GM23338 (cell line): ENCODE data around the gene BTN1A1.
"Not testable (repeated sequence)": the region's sequence is repeated elsewhere in the genome, so short reads cannot be mapped to it uniquely, and the experiment has no call there.

Source experiments
- CREB1 ChIP-seq: fragments of 250-450 bp; sonication (Bioruptor Pico); IDR thresholded peaks from 2 replicates; pipeline ENCODE4 v1.5.0; 2020; ENCODE audit warnings: low read depth, mild to moderate bottlenecking, moderate library complexity
- EZH2 ChIP-seq: fragments of 200-600 bp; sonication (generic); IDR thresholded peaks from one replicate; pipeline ENCODE4 v1.8.0; 2017; ENCODE audit warnings: antibody characterized with exemption, mild to moderate bottlenecking, low read depth; ENCODE audit not compliant: unreplicated experiment
- EZH2phosphoT487 ChIP-seq: fragments of 200-600 bp; sonication (generic); IDR thresholded peaks from one replicate; pipeline ENCODE4 v1.8.1; 2018; ENCODE audit warnings: antibody characterized with exemption; ENCODE audit not compliant: unreplicated experiment
- JUNB ChIP-seq: IDR thresholded peaks from one replicate; pipeline ENCODE4 v1.6.1; 2016; ENCODE audit warnings: antibody characterized with exemption; ENCODE audit not compliant: unreplicated experiment
- NANOG ChIP-seq: IDR thresholded peaks from 2 replicates; pipeline ENCODE4 v1.6.1; 2016; ENCODE audit warnings: antibody characterized with exemption, borderline replicate concordance
- POLR2AphosphoS5 ChIP-seq: IDR thresholded peaks from 2 replicates; pipeline ENCODE4 v1.6.1; 2016; ENCODE audit warnings: antibody characterized with exemption, low read depth
- STAT1 ChIP-seq: IDR thresholded peaks from one replicate; pipeline ENCODE4 v1.6.1; 2016; ENCODE audit warnings: antibody characterized with exemption; ENCODE audit not compliant: unreplicated experiment
- ZNF114 ChIP-seq: fragments of 250-450 bp; sonication (Bioruptor Pico); IDR thresholded peaks from 2 replicates; pipeline ENCODE4 v1.5.0; 2020; ENCODE audit warnings: mild to moderate bottlenecking, moderate library complexity
- ZNF331 ChIP-seq: fragments of 250-450 bp; sonication (Bioruptor Pico); IDR thresholded peaks from 2 replicates; pipeline ENCODE4 v1.5.0; 2020; ENCODE audit warnings: low read depth, mild to moderate bottlenecking, moderate library complexity
- TF ChIP-seq, protein P1 (sequence below), 2 experiments: fragments of 200-600 bp in 1 of 2; sonication (generic) in 1 of 2; conservative IDR thresholded peaks; 2 replicates each; pipeline versions ENCODE4 v1.5.1 to v1.6.1; 2016 to 2017; ENCODE audit warnings: antibody characterized with exemption in 2 of 2, low read depth in 2 of 2, mild to moderate bottlenecking in 2 of 2, moderate library complexity in 1 of 2
- TF ChIP-seq, protein P2 (sequence below): IDR thresholded peaks from one replicate; pipeline ENCODE4 v1.6.1; 2018; ENCODE audit warnings: antibody characterized with exemption; ENCODE audit not compliant: unreplicated experiment
- TF ChIP-seq, protein P3 (sequence below): IDR thresholded peaks from 2 replicates; pipeline ENCODE4 v1.6.1; 2016; ENCODE audit warnings: antibody characterized with exemption
- TF ChIP-seq, protein P4 (sequence below): fragments of 250-450 bp; sonication (Bioruptor Pico); IDR thresholded peaks from 2 replicates; pipeline ENCODE4 v1.5.0; 2020; ENCODE audit warnings: mild to moderate bottlenecking, moderate library complexity

DNA sequence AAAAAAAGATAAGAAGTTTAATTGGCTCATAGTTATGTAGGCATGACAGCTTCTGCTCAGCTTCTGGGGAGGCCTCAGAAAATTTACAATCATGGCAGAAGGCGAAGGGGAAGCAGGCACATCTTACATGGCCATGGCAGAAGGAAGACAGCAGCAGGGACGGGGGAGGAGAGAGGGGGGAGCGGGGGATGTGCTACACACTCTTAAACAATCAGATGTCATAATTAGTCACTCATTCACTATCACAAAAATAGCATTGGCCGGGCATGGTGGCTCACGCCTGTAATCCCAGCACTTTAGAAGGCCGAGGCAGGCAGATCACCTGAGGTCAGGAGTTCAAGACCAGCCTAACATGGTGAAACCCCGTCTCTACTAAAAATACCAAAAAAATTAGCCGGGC is 10.9 kb downstream of the BTN1A1 start:
- TF ChIP-seq ZNF331 (CRISPR knock-in tag); POLR2AphosphoS5; EZH2phosphoT487; NANOG; EZH2; JUNB; CREB1 (CRISPR knock-in tag); STAT1; ZNF114 (CRISPR knock-in tag): not testable (repeated sequence)
- TF ChIP-seq, protein P1, sequence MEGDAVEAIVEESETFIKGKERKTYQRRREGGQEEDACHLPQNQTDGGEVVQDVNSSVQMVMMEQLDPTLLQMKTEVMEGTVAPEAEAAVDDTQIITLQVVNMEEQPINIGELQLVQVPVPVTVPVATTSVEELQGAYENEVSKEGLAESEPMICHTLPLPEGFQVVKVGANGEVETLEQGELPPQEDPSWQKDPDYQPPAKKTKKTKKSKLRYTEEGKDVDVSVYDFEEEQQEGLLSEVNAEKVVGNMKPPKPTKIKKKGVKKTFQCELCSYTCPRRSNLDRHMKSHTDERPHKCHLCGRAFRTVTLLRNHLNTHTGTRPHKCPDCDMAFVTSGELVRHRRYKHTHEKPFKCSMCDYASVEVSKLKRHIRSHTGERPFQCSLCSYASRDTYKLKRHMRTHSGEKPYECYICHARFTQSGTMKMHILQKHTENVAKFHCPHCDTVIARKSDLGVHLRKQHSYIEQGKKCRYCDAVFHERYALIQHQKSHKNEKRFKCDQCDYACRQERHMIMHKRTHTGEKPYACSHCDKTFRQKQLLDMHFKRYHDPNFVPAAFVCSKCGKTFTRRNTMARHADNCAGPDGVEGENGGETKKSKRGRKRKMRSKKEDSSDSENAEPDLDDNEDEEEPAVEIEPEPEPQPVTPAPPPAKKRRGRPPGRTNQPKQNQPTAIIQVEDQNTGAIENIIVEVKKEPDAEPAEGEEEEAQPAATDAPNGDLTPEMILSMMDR (conservative IDR thresholded peaks at IDR 0.05; ENCODE audit: low read depth in 2 of 2), result not testable (repeated sequence)
- TF ChIP-seq, protein P2, sequence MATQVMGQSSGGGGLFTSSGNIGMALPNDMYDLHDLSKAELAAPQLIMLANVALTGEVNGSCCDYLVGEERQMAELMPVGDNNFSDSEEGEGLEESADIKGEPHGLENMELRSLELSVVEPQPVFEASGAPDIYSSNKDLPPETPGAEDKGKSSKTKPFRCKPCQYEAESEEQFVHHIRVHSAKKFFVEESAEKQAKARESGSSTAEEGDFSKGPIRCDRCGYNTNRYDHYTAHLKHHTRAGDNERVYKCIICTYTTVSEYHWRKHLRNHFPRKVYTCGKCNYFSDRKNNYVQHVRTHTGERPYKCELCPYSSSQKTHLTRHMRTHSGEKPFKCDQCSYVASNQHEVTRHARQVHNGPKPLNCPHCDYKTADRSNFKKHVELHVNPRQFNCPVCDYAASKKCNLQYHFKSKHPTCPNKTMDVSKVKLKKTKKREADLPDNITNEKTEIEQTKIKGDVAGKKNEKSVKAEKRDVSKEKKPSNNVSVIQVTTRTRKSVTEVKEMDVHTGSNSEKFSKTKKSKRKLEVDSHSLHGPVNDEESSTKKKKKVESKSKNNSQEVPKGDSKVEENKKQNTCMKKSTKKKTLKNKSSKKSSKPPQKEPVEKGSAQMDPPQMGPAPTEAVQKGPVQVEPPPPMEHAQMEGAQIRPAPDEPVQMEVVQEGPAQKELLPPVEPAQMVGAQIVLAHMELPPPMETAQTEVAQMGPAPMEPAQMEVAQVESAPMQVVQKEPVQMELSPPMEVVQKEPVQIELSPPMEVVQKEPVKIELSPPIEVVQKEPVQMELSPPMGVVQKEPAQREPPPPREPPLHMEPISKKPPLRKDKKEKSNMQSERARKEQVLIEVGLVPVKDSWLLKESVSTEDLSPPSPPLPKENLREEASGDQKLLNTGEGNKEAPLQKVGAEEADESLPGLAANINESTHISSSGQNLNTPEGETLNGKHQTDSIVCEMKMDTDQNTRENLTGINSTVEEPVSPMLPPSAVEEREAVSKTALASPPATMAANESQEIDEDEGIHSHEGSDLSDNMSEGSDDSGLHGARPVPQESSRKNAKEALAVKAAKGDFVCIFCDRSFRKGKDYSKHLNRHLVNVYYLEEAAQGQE, result not testable (repeated sequence)
- TF ChIP-seq, protein P3, sequence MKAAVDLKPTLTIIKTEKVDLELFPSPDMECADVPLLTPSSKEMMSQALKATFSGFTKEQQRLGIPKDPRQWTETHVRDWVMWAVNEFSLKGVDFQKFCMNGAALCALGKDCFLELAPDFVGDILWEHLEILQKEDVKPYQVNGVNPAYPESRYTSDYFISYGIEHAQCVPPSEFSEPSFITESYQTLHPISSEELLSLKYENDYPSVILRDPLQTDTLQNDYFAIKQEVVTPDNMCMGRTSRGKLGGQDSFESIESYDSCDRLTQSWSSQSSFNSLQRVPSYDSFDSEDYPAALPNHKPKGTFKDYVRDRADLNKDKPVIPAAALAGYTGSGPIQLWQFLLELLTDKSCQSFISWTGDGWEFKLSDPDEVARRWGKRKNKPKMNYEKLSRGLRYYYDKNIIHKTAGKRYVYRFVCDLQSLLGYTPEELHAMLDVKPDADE, result not testable (repeated sequence)
- TF ChIP-seq, protein P4, sequence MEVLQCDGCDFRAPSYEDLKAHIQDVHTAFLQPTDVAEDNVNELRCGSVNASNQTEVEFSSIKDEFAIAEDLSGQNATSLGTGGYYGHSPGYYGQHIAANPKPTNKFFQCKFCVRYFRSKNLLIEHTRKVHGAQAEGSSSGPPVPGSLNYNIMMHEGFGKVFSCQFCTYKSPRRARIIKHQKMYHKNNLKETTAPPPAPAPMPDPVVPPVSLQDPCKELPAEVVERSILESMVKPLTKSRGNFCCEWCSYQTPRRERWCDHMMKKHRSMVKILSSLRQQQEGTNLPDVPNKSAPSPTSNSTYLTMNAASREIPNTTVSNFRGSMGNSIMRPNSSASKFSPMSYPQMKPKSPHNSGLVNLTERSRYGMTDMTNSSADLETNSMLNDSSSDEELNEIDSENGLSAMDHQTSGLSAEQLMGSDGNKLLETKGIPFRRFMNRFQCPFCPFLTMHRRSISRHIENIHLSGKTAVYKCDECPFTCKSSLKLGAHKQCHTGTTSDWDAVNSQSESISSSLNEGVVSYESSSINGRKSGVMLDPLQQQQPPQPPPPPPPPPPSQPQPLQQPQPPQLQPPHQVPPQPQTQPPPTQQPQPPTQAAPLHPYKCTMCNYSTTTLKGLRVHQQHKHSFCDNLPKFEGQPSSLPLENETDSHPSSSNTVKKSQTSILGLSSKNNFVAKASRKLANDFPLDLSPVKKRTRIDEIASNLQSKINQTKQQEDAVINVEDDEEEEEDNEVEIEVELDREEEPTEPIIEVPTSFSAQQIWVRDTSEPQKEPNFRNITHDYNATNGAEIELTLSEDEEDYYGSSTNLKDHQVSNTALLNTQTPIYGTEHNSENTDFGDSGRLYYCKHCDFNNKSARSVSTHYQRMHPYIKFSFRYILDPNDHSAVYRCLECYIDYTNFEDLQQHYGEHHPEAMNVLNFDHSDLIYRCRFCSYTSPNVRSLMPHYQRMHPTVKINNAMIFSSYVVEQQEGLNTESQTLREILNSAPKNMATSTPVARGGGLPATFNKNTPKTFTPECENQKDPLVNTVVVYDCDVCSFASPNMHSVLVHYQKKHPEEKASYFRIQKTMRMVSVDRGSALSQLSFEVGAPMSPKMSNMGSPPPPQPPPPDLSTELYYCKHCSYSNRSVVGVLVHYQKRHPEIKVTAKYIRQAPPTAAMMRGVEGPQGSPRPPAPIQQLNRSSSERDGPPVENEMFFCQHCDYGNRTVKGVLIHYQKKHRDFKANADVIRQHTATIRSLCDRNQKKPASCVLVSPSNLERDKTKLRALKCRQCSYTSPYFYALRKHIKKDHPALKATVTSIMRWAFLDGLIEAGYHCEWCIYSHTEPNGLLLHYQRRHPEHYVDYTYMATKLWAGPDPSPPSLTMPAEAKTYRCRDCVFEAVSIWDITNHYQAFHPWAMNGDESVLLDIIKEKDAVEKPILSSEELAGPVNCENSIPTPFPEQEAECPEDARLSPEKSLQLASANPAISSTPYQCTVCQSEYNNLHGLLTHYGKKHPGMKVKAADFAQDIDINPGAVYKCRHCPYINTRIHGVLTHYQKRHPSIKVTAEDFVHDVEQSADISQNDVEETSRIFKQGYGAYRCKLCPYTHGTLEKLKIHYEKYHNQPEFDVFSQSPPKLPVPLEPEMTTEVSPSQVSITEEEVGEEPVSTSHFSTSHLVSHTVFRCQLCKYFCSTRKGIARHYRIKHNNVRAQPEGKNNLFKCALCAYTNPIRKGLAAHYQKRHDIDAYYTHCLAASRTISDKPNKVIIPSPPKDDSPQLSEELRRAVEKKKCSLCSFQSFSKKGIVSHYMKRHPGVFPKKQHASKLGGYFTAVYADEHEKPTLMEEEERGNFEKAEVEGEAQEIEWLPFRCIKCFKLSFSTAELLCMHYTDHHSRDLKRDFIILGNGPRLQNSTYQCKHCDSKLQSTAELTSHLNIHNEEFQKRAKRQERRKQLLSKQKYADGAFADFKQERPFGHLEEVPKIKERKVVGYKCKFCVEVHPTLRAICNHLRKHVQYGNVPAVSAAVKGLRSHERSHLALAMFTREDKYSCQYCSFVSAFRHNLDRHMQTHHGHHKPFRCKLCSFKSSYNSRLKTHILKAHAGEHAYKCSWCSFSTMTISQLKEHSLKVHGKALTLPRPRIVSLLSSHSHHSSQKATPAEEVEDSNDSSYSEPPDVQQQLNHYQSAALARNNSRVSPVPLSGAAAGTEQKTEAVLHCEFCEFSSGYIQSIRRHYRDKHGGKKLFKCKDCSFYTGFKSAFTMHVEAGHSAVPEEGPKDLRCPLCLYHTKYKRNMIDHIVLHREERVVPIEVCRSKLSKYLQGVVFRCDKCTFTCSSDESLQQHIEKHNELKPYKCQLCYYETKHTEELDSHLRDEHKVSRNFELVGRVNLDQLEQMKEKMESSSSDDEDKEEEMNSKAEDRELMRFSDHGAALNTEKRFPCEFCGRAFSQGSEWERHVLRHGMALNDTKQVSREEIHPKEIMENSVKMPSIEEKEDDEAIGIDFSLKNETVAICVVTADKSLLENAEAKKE (CRISPR knock-in tag), result not testable (repeated sequence)
